GM12873 (cell line): ENCODE measurements around the gene STK39.

ENCODE experiments used
- CTCF ChIP-seq: IDR thresholded peaks from 2 replicates; pipeline ENCODE4 v1.5.1; 2012; ENCODE audit warnings: low read depth, mild to moderate bottlenecking, moderate library complexity, low read length, control low read depth; ENCODE audit not compliant: insufficient read depth; ENCODE audit errors: missing control alignments

Gene STK39

GRCh38 chr2:168180483-168180882 lies 66.9 kb downstream of the STK39 start:
- TF ChIP-seq CTCF: no peak

- no peak for TF ChIP-seq CTCF
These were observed 67.8 kb downstream of the STK39 start for GRCh38 chr2:168179592-168179991.

- TF ChIP-seq CTCF: no peak
These were observed 68.7 kb downstream of the STK39 start for GRCh38 chr2:168178520-168179324.

- no peak for TF ChIP-seq CTCF
These were observed 71.0 kb downstream of the STK39 start for GRCh38 chr2:168176402-168176801.

GRCh38 chr2:168175469-168175868 lies 71.9 kb downstream of the STK39 start:
- TF ChIP-seq CTCF: no peak

GRCh38 chr2:168174756-168175155 lies 72.6 kb downstream of the STK39 start:
- TF ChIP-seq CTCF: no peak

GRCh38 chr2:168172071-168172470 lies 75.3 kb downstream of the STK39 start:
- TF ChIP-seq CTCF: no peak
